Panc1 (cell line): Measurements from ENCODE around the gene ZNF335. TPM values are rescaled to one million over a fixed set of nuclear protein-coding genes. Genes with fewer than 3 reads are reported as not detected.

ENCODE experiments used
- ATAC-seq: fragments of 200-7000 bp; cut with Tn5 transposase; 2 replicates; pipeline ENCODE4 v1.9.1; 2020; ENCODE audit warnings: mild to moderate bottlenecking, moderate library complexity
- BruUV-seq: library from RNA; stranded (reverse); fragments of 400-500 nt; replicated peaks from 2 replicates; lab custom pipeline; 2021; lab: Mats Ljungman, UMichigan
- CTCF ChIA-PET: fragments of 300-600 bp; sonication (Branson Sonifier 250); formaldehyde crosslinking; loops from one replicate; lab custom pipeline; 2022; ENCODE audit warnings: antibody characterized with exemption; lab: Charles Lee
- POLR2A ChIA-PET: fragments of 300-600 bp; sonication (Branson Sonifier 250); formaldehyde crosslinking; loops from one replicate; lab custom pipeline; 2022; ENCODE audit warnings: antibody characterized with exemption; lab: Charles Lee
- DNase-seq: peaks from one replicate; pipeline ENCODE4 v3.0.0-alpha.2; 2010; ENCODE audit warnings: low read depth, low spot score
- H3K27ac ChIP-seq: 2 replicates; pipeline ENCODE4 v1.5.1; 2011; ENCODE audit warnings: mild to moderate bottlenecking, low read length, inconsistent platforms
- H3K27me3 ChIP-seq: fragments of 200-500 bp; sonication (Bioruptor generic); 2 replicates; pipeline ENCODE4 v1.6.0; 2014; ENCODE audit warnings: low read length, inconsistent platforms; ENCODE audit not compliant: control insufficient read depth, insufficient read depth
- H3K36me3 ChIP-seq: fragments of 200-500 bp; sonication (Bioruptor generic); 2 replicates; pipeline ENCODE4 v1.5.1; 2014; ENCODE audit warnings: inconsistent platforms, mild to moderate bottlenecking, low read length, moderate library complexity; ENCODE audit not compliant: control insufficient read depth, insufficient read depth
- H3K4me1 ChIP-seq: 2 replicates; pipeline ENCODE4 v1.5.1; 2011; ENCODE audit warnings: inconsistent platforms, mild to moderate bottlenecking, low read length, moderate library complexity; ENCODE audit not compliant: control insufficient read depth, insufficient read depth
- H3K4me3 ChIP-seq, 2 experiments: 2 replicates each; pipeline ENCODE4 v1.5.1; 2011 to 2012; ENCODE audit warnings: low read depth in 2 of 2, low read length in 2 of 2, mild to moderate bottlenecking in 2 of 2, inconsistent platforms in 1 of 2, moderate library complexity in 1 of 2
- H3K9me3 ChIP-seq: fragments of 200-500 bp; sonication (Bioruptor generic); 2 replicates; pipeline ENCODE4 v1.5.1; 2014; ENCODE audit warnings: low read depth, mild to moderate bottlenecking, inconsistent platforms, low read length, moderate library complexity; ENCODE audit not compliant: control insufficient read depth, insufficient read depth
- CTCF ChIP-seq: fragments of 450-650 bp; IDR thresholded peaks from 2 replicates; pipeline ENCODE4 v1.5.1; 2017; ENCODE audit warnings: mild to moderate bottlenecking
- POLR2AphosphoS5 ChIP-seq: IDR thresholded peaks from 2 replicates; pipeline ENCODE4 v1.6.1; 2012; ENCODE audit warnings: mild to moderate bottlenecking, low read depth, low read length, moderate library complexity
- REST ChIP-seq, 2 experiments: IDR thresholded peaks; 2 replicates each; pipeline ENCODE4 v1.6.1; 2011 to 2012; ENCODE audit warnings: low read depth in 2 of 2, control low read depth in 1 of 2, low read length in 1 of 2, mild to moderate bottlenecking in 1 of 2, moderate library complexity in 1 of 2; ENCODE audit not compliant: insufficient read depth in 1 of 2
- SIN3A ChIP-seq: IDR thresholded peaks from 2 replicates; pipeline ENCODE4 v1.6.1; 2012; ENCODE audit warnings: low read depth, mild to moderate bottlenecking, low read length, moderate library complexity, borderline replicate concordance; ENCODE audit not compliant: insufficient read depth
- TCF7L2 ChIP-seq: IDR thresholded peaks from 2 replicates; pipeline ENCODE4 v1.6.1; 2011; ENCODE audit warnings: mild to moderate bottlenecking, low read depth, low read length, inconsistent platforms
- in situ Hi-C: cut with HindIII; loops from 2 replicates; pipeline ENCODE4 v1.10.0; 2016; ENCODE audit warnings: low sequenced_read_pairs, low pct_unique_long_range_greater_than_20kb
- intact Hi-C: fragments of 100-400 bp; cut with micrococcal nuclease; formaldehyde crosslinking; loops from one replicate; pipeline ENCODE4 v1.10.0; 2022; ENCODE audit not compliant: unreplicated experiment
- total RNA-seq: library from RNA; stranded (reverse); gene quantifications from one replicate; pipeline ENCODE4 v1.2.1, GENCODE V29; 2021; ENCODE audit not compliant: unreplicated experiment

Gene ZNF335
- total RNA-seq, 1 experiment from 2014 or later, result 31.1 TPM

DNA sequence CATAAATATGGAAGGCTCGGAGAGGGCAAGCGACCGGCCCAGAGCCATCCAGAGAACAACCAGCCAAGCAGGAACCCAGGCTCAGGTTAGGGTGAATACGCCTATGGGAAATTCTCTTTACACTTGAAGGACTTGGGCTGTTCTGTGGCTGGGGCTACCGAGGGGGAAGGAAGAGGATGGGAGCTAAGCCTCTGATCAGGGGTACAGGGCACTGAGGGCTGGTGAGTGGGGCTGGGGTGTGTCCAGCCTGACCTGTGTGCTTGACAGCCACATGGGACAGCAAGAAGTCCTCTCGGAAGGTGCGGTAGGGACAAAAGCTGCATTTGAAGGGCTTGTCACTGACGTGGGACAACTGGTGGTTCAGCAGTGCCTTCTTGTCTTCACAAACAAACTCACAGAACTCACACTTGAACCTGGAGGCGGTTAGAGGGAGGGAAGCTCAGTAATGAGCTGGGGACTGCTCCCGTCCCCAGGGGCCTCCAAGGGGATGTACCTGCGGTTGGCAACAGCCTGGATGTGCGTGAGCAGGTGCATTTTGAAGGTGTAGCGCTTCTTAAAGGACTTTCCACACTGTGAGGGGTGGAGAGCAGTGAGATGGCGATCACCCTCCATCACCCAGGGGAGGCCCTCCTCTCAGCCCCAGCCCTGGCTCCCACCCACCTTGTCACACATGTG is 11.9 kb downstream of the ZNF335 start:
- H3K36me3 ChIP-seq, result peaks cover 9% of the 10 kb centered on the region

DNA sequence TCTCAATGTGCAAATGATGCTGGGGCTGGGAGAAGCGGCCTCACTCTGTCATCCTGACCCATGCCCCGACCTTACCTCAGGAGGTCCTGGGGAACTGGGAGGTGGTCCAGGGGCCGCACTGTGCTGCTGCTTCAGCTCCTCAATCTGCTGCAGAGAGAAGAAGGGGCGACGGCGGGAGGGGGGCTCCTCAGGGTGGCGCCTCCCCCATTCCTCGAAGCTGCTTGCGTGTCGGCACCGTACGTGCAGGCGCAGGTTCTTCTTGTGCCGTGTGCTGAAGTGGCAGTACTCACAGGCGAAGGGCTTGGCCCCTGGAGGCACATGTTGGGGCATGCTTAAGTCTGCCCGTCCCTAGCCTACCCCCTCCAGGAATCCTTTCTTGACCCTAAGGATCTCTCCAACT is 12.9 kb downstream of the ZNF335 start:
- ATAC-seq (no peak), DNase-seq (no peak)
- ChIA-PET CTCF (no interaction called here), POLR2A (no interaction called here)
- in situ Hi-C loops (no loop called here), intact Hi-C loops (no loop called here)
- TF ChIP-seq CTCF, result no peak
- no TSS peak for BruUV-seq
- Histone ChIP-seq H3K9me3 (no peaks in the 10 kb centered on the region), H3K27me3 (no peaks in the 10 kb centered on the region), H3K36me3 (peaks cover 7% of the 10 kb centered on the region), H3K4me1 (no peaks in the 10 kb centered on the region), H3K4me3 (no peak overlapping the region), H3K27ac (no peak overlapping the region)

More for the DNA sequence above, 11.9 kb downstream of the ZNF335 start:
- DNase-seq (no peak), ATAC-seq (no peak)
- TF ChIP-seq CTCF (no peak), TCF7L2 (no peak), SIN3A (no peak), REST (IDR thresholded peaks at IDR 0.05; ENCODE audit: insufficient read depth in 1 of 2, low read depth in 2 of 2, low read length in 1 of 2) (no peak), POLR2AphosphoS5 (no peak)
- ChIA-PET CTCF (interaction anchor here (2.1 kb wide), 1 partner anchor 10 kb away, joined by 5 read pairs; no protein-coding TSS in a partner anchor), POLR2A (interaction anchor here (1.2 kb wide), 1 partner anchor 17 kb away, joined by 4 read pairs; no protein-coding TSS in a partner anchor)
- Histone ChIP-seq H3K9me3 (no peaks in the 10 kb centered on the region), H3K27ac (no peak overlapping the region), H3K27me3 (no peaks in the 10 kb centered on the region), H3K4me1 (no peaks in the 10 kb centered on the region), H3K4me3 (no peak overlapping the region)
- intact Hi-C loops (no loop called here), in situ Hi-C loops (no loop called here)
- no TSS peak for BruUV-seq
